HG03460 (cell line): ENCODE measurements around the gene AHCYL2.
"Not testable (repeated sequence)": the region's sequence is repeated elsewhere in the genome, so short reads cannot be mapped to it uniquely, and the experiment has no call there.

ENCODE experiments used
- ATAC-seq: cut with Tn5 transposase; IDR thresholded peaks from one replicate; pipeline ENCODE4 v1.9.1; 2021; ENCODE audit not compliant: unreplicated experiment

Gene AHCYL2

GRCh38 chr7:129240119-129240820 is 15.4 kb downstream of the AHCYL2 start:
- ATAC-seq: no peak

GRCh38 chr7:129244220-129244619 is 19.4 kb downstream of the AHCYL2 start:
- ATAC-seq: no peak

- no peak for ATAC-seq
Observed at GRCh38 chr7:129245533-129245932, 20.7 kb downstream of the AHCYL2 start.

GRCh38 chr7:129247087-129247486 is 22.3 kb downstream of the AHCYL2 start:
- ATAC-seq: no peak

- no peak for ATAC-seq
Observed at GRCh38 chr7:129252128-129252527, 27.3 kb downstream of the AHCYL2 start.

- not testable (repeated sequence) for ATAC-seq
Observed at GRCh38 chr7:129252603-129253002, 27.8 kb downstream of the AHCYL2 start.

- no peak for ATAC-seq
Observed at GRCh38 chr7:129255800-129256199, 31.0 kb downstream of the AHCYL2 start.

GRCh38 chr7:129256221-129256620 is 31.4 kb downstream of the AHCYL2 start:
- no peak for ATAC-seq

- ATAC-seq: no peak
Observed at GRCh38 chr7:129257168-129257567, 32.3 kb downstream of the AHCYL2 start.

GRCh38 chr7:129258649-129259389 is 34.0 kb downstream of the AHCYL2 start:
- ATAC-seq: no peak

- ATAC-seq: no peak
Observed at GRCh38 chr7:129262324-129262723, 37.5 kb downstream of the AHCYL2 start.

- ATAC-seq: no peak
Observed at GRCh38 chr7:129263168-129263567, 38.3 kb downstream of the AHCYL2 start.

- no peak for ATAC-seq
Observed at GRCh38 chr7:129264534-129264933, 39.7 kb downstream of the AHCYL2 start.

- ATAC-seq: no peak
Observed at GRCh38 chr7:129265328-129265727, 40.5 kb downstream of the AHCYL2 start.

- no peak for ATAC-seq
Observed at GRCh38 chr7:129266181-129266580, 41.4 kb downstream of the AHCYL2 start.

- ATAC-seq: no peak
Observed at GRCh38 chr7:129270077-129270476, 45.2 kb downstream of the AHCYL2 start.

GRCh38 chr7:129271500-129272355 is 46.9 kb downstream of the AHCYL2 start:
- no peak for ATAC-seq

- no peak for ATAC-seq
Observed at GRCh38 chr7:129273936-129274335, 49.1 kb downstream of the AHCYL2 start.

- ATAC-seq: no peak
Observed at GRCh38 chr7:129277629-129278028, 52.8 kb downstream of the AHCYL2 start.

GRCh38 chr7:129278688-129279087 is 53.9 kb downstream of the AHCYL2 start:
- ATAC-seq: no peak

GRCh38 chr7:129279757-129280156 is 54.9 kb downstream of the AHCYL2 start:
- no peak for ATAC-seq

GRCh38 chr7:129281163-129281562 is 56.3 kb downstream of the AHCYL2 start:
- ATAC-seq: no peak
